ENCODE data around the gene CYP11A1. TPM values are rescaled to one million over a fixed set of nuclear protein-coding genes. Genes with fewer than 3 reads are reported as not detected.

The CYP11A1 gene
- total RNA-seq, 1 donor from 2014 or later: not detected

DNA sequence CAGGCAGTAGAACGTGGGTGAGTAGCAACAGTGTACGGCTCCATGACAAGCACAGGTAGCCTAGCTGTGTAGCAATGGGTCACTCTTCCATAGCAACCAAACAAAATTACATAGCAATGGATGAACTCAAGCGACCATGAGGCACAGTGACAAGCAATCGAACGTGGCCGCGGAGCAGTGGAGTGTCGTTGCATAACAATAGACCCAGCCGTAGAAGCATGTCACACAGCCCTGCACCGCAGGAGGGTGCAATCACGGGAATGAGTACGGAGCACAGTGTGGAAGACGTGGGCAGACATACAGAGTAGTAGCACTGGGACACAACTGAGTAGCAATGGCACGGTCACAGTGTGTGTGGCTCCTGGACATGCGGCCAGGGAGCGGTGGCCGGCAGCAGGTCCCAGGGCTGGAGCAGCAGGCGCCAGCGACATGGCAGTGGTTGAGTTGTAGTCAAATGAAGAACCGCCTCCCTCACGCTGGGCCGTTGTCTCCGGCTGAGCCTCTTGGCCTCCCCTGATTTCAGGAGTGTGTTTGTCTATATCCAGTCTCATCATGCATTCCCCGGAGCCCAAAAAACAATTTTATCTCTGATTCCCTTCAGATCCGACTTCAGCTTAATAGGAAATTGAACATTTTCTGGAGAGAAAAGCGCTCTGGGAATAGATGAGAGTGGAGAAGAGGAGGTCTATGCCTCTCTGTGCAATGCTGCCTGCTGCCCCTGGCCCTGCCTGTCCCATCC is 67.2 kb downstream of the CYP11A1 start:
- Mint-ChIP-seq H3K36me3 (ENCODE audit: unreplicated experiment) (no peaks in the 10 kb centered on the region), H3K4me1 (ENCODE audit: low read depth, unreplicated experiment) (peaks cover 18% of the 10 kb centered on the region), H3K4me3 (ENCODE audit: unreplicated experiment) (no peak overlapping the region), H3K27me3 (ENCODE audit: unreplicated experiment) (peaks cover 24% of the 10 kb centered on the region), H3K27ac (ENCODE audit: unreplicated experiment) (no peak overlapping the region), H3K9me3 (ENCODE audit: unreplicated experiment) (peaks cover 16% of the 10 kb centered on the region)
- no peak for DNase-seq
- TF ChIP-seq, protein P1, sequence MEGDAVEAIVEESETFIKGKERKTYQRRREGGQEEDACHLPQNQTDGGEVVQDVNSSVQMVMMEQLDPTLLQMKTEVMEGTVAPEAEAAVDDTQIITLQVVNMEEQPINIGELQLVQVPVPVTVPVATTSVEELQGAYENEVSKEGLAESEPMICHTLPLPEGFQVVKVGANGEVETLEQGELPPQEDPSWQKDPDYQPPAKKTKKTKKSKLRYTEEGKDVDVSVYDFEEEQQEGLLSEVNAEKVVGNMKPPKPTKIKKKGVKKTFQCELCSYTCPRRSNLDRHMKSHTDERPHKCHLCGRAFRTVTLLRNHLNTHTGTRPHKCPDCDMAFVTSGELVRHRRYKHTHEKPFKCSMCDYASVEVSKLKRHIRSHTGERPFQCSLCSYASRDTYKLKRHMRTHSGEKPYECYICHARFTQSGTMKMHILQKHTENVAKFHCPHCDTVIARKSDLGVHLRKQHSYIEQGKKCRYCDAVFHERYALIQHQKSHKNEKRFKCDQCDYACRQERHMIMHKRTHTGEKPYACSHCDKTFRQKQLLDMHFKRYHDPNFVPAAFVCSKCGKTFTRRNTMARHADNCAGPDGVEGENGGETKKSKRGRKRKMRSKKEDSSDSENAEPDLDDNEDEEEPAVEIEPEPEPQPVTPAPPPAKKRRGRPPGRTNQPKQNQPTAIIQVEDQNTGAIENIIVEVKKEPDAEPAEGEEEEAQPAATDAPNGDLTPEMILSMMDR (IDR thresholded peaks at IDR 0.05; ENCODE audit: partially characterized antibody, unreplicated experiment): no peak

DNA sequence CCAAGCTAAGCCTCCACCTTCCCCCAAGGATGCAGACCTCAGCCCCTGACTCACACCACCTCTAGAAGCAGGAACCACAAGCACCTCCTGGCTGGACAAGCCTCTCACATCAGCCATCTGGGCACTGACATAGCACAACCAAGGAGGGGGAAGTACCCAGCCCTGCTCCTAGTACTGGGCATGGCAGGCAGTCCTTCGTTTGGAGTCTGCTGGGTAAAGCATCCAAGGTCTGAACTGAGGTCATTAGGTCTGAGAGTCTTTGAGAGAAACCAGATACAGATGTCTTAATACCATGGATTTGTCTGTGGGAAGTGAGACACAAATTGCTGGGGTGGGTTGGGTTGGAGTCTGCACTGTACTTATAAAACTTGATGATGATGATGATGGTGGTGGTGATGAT is 69.6 kb downstream of the CYP11A1 start:
- peaks cover 14% of the 10 kb centered on the region for H3K9me3 Mint-ChIP-seq (ENCODE audit: unreplicated experiment)
- H3K27ac Mint-ChIP-seq (ENCODE audit: unreplicated experiment): no peak overlapping the region
- H3K27me3 Mint-ChIP-seq (ENCODE audit: unreplicated experiment): peaks cover 24% of the 10 kb centered on the region
- TF ChIP-seq, protein P1 (IDR thresholded peaks at IDR 0.05; ENCODE audit: partially characterized antibody, unreplicated experiment): no peak
- peaks cover 5% of the 10 kb centered on the region for H3K36me3 Mint-ChIP-seq (ENCODE audit: unreplicated experiment)
- DNase-seq: no peak
- H3K4me1 Mint-ChIP-seq (ENCODE audit: low read depth, unreplicated experiment): peaks cover 14% of the 10 kb centered on the region
- H3K4me3 Mint-ChIP-seq (ENCODE audit: unreplicated experiment): no peak overlapping the region

DNA sequence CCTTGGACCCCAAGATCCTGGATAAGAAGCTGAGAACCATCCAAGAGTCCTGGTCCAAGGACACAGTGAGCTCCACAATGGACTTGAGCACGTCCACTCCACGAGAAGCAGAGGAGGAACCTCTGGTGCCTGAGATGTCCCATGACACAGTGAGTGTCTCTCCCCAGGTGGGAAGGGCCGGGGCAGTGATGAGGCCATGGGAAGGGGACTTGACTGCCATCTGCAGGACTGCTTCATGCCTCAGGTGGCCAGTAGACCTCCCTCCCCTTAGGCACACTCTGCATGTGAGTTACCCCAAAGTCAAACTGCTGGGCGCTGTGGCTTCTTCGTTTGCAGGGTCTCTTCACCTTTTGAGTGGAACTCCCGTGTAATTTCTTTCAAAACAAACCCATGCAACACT is 71.6 kb downstream of the CYP11A1 start:
- TF ChIP-seq, protein P1 (IDR thresholded peaks at IDR 0.05; ENCODE audit: partially characterized antibody, unreplicated experiment): no peak
- Mint-ChIP-seq H3K36me3 (ENCODE audit: unreplicated experiment) (peaks cover 5% of the 10 kb centered on the region), H3K4me1 (ENCODE audit: low read depth, unreplicated experiment) (peaks cover 17% of the 10 kb centered on the region), H3K9me3 (ENCODE audit: unreplicated experiment) (peaks cover 10% of the 10 kb centered on the region), H3K27ac (ENCODE audit: unreplicated experiment) (no peak overlapping the region), H3K4me3 (ENCODE audit: unreplicated experiment) (no peak overlapping the region), H3K27me3 (ENCODE audit: unreplicated experiment) (peaks cover 24% of the 10 kb centered on the region)
- DNase-seq: no peak

DNA sequence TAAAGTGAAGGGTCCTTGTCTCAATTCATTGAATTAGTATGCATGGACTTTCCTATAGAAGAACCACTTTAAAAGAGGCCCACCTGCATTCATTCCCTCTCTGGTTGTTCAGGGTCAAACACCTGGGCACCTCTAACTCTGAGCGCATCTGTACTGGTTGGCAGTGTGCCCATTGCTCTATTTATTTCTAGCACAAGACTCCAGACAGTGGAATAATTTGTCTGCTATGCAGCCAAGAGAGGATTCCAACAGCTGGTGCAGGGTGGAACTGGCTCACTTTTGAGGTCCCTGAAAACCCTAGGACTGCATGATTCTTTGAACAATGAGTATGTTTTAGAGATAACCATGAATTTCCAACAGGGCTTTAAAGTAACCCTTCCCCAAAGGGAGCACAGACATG is 73.4 kb downstream of the CYP11A1 start:
- H3K4me3 Mint-ChIP-seq (ENCODE audit: unreplicated experiment): no peak overlapping the region
- peaks cover 11% of the 10 kb centered on the region for H3K9me3 Mint-ChIP-seq (ENCODE audit: unreplicated experiment)
- H3K27ac Mint-ChIP-seq (ENCODE audit: unreplicated experiment): no peak overlapping the region
- TF ChIP-seq, protein P1 (IDR thresholded peaks at IDR 0.05; ENCODE audit: partially characterized antibody, unreplicated experiment): no peak
- DNase-seq: no peak
- H3K4me1 Mint-ChIP-seq (ENCODE audit: low read depth, unreplicated experiment): peaks cover 17% of the 10 kb centered on the region
- H3K36me3 Mint-ChIP-seq (ENCODE audit: unreplicated experiment): peaks cover 5% of the 10 kb centered on the region
- H3K27me3 Mint-ChIP-seq (ENCODE audit: unreplicated experiment): peaks cover 27% of the 10 kb centered on the region

DNA sequence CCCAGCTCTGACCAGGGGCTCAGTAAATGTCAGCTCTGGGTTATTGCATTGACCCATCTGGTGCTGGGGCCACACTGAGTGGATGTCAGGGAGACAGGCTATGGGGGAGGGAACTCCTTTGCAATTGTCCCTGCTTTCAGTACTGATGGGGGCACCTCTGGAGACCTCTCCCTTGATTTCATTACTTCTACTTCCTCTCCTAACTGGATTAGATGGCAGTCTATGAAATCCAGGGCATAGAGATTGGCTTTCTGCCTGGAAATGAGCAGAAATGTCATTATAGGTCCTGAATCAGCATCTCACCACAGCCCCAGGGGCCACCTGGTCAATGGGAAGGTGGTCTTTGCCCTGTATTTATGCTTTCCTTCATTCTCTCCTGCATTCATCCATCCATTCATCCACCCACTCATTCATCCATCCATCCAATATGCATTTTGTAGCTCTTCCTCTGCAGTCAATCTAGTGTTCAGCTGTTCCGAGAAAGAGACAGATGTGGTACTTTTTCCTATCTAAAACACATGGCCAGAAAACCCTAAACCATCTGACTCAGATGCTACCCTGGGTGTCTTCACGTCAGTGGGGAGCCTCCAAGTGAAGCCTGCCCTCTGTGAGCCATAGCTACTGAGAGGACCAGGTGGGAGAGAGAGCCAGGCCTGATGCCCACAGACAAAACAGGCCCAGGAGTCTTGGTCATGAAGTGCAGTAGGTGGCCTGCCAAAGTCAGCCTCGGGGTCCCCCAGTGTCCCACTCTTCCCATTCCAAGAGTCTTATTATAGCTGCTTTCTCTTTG is 74.2 kb downstream of the CYP11A1 start:
- peak overlapping the region; percentile 19 for H3K27ac Mint-ChIP-seq (ENCODE audit: unreplicated experiment)
- peaks cover 19% of the 10 kb centered on the region for H3K4me1 Mint-ChIP-seq (ENCODE audit: low read depth, unreplicated experiment)
- H3K9me3 Mint-ChIP-seq (ENCODE audit: unreplicated experiment): peaks cover 11% of the 10 kb centered on the region
- peak overlapping the region; percentile 7 for H3K4me3 Mint-ChIP-seq (ENCODE audit: unreplicated experiment)
- no peak for DNase-seq
- peaks cover 5% of the 10 kb centered on the region for H3K36me3 Mint-ChIP-seq (ENCODE audit: unreplicated experiment)
- H3K27me3 Mint-ChIP-seq (ENCODE audit: unreplicated experiment): peaks cover 28% of the 10 kb centered on the region
- TF ChIP-seq, protein P1 (IDR thresholded peaks at IDR 0.05; ENCODE audit: partially characterized antibody, unreplicated experiment): no peak
